ENCODE results near the gene DNAAF1. TPM values are rescaled to one million over a fixed set of nuclear protein-coding genes. Genes with fewer than 3 reads are reported as not detected.
"Not testable (repeated sequence)": the region's sequence is repeated elsewhere in the genome, so short reads cannot be mapped to it uniquely, and the experiment has no call there.

DNAAF1 gene
- polyA plus RNA-seq (2014; cell fraction: cytosol; rRNA removed): not detected in 2 replicates
- not detected in 2 replicates for polyA plus RNA-seq (2014; cell fraction: nucleus; rRNA removed)

GRCh38 chr16:84144859-84145639 is at the start of gene DNAAF1, which contains the start of gene HSDL1:
Gene DNAAF1 (plus strand): TSS chr16:84145308. CDS start chr16:84145441, 133 bp downstream.
Gene HSDL1 (minus strand): TSS chr16:84145177. CDS start chr16:84131321, 13,856 bp downstream.
- peak; percentile 84 for DNase-seq (ENCODE audit: low spot score)

GRCh38 chr16:84095466-84095865 is 49.6 kb upstream of the DNAAF1 start:
- no peak for DNase-seq (ENCODE audit: low spot score)

GRCh38 chr16:84096447-84097005 is 48.6 kb upstream of the DNAAF1 start:
- no peak for DNase-seq (ENCODE audit: low spot score)

- no peak for DNase-seq (ENCODE audit: low spot score)
These were observed 46.2 kb upstream of the DNAAF1 start for GRCh38 chr16:84098939-84099338.

GRCh38 chr16:84103678-84104077 is 41.4 kb upstream of the DNAAF1 start:
- no peak for DNase-seq (ENCODE audit: low spot score)

GRCh38 chr16:84104231-84104630 is 40.9 kb upstream of the DNAAF1 start:
- DNase-seq (ENCODE audit: low spot score): no peak

GRCh38 chr16:84105301-84105815 is 39.8 kb upstream of the DNAAF1 start:
- no peak for DNase-seq (ENCODE audit: low spot score)

- no peak for DNase-seq (ENCODE audit: low spot score)
These were observed 39.0 kb upstream of the DNAAF1 start for GRCh38 chr16:84105948-84106740.

- no peak for DNase-seq (ENCODE audit: low spot score)
These were observed 37.2 kb upstream of the DNAAF1 start for GRCh38 chr16:84107921-84108320.

GRCh38 chr16:84109598-84110335 is 35.3 kb upstream of the DNAAF1 start:
- DNase-seq (ENCODE audit: low spot score): no peak

- no peak for DNase-seq (ENCODE audit: low spot score)
These were observed 34.6 kb upstream of the DNAAF1 start for GRCh38 chr16:84110527-84110926.

- no peak for DNase-seq (ENCODE audit: low spot score)
These were observed 33.6 kb upstream of the DNAAF1 start for GRCh38 chr16:84111525-84111924.

GRCh38 chr16:84111949-84112348 is 33.2 kb upstream of the DNAAF1 start:
- not testable (repeated sequence) for DNase-seq (ENCODE audit: low spot score)

GRCh38 chr16:84115919-84116719 is 29.0 kb upstream of the DNAAF1 start:
- peak; percentile 60 for DNase-seq (ENCODE audit: low spot score)

- peak; percentile 99 for DNase-seq (ENCODE audit: low spot score)
These were observed 28.2 kb upstream of the DNAAF1 start, which contains the start of gene MBTPS1 for GRCh38 chr16:84116720-84117493. Gene MBTPS1 (minus strand): TSS chr16:84116942. CDS start chr16:84101783, 15,159 bp downstream.

GRCh38 chr16:84117494-84117843 is 27.6 kb upstream of the DNAAF1 start:
- peak; percentile 61 for DNase-seq (ENCODE audit: low spot score)

- not testable (repeated sequence) for DNase-seq (ENCODE audit: low spot score)
These were observed 26.8 kb upstream of the DNAAF1 start for GRCh38 chr16:84118315-84118714.

- DNase-seq (ENCODE audit: low spot score): no peak
These were observed 25.7 kb upstream of the DNAAF1 start for GRCh38 chr16:84119368-84119767.

- DNase-seq (ENCODE audit: low spot score): no peak
These were observed 25.1 kb upstream of the DNAAF1 start for GRCh38 chr16:84120023-84120422.

Data from SK-N-DZ (cell line).